ENCODE results near the gene RNF180. TPM values are rescaled to one million over a fixed set of nuclear protein-coding genes. Genes with fewer than 3 reads are reported as not detected.

The RNF180 gene
- total and polyA plus RNA-seq, 2 donors (not counting 3 experiments of a cell fraction or from before 2014, with no cell fraction given) = 0.62 to 5.6 TPM

- Histone ChIP-seq H3K4me1 (ENCODE audit: control insufficient read depth, extremely low read depth, insufficient read depth, low read length) (peaks cover 19% of the 10 kb centered on the region), H3K36me3 (ENCODE audit: control insufficient read depth in 2 of 2, extremely low read depth in 1 of 2, insufficient read depth in 2 of 2, low read length in 2 of 2) (no peaks in the 10 kb centered on the region), H3K9me3 (replicated peaks; ENCODE audit: control insufficient read depth, insufficient read depth, low read length) (no peaks in the 10 kb centered on the region), H3K9ac (replicated peaks; ENCODE audit: extremely low read depth, insufficient read depth, low read length) (no peak overlapping the region), H3K27me3 (ENCODE audit: control insufficient read depth in 2 of 2, insufficient read depth in 2 of 2, low read length in 2 of 2) (no peaks in the 10 kb centered on the region), H3K79me2 (ENCODE audit: control insufficient read depth, insufficient read depth, low read length) (no peaks in the 10 kb centered on the region), H3K9me1 (replicated peaks; ENCODE audit: control insufficient read depth, extremely low read depth, insufficient read depth, low read length) (peaks cover 2% of the 10 kb centered on the region), H3K27ac (ENCODE audit: insufficient read depth, low read depth, low read length) (no peak overlapping the region), H4K20me1 (replicated peaks; ENCODE audit: control insufficient read depth, extremely low read depth, insufficient read depth, low read length) (no peaks in the 10 kb centered on the region), H3K4me3 (replicated peaks in 1 of 3; ENCODE audit: insufficient read depth in 1 of 3, low read depth in 1 of 3, low read length in 3 of 3) (no peak overlapping the region), H2AFZ (ENCODE audit: low read depth, low read length) (no peak overlapping the region), H3K4me2 (ENCODE audit: insufficient read depth, low read length) (no peak overlapping the region)
- FAIRE-seq = no peak
- intact Hi-C loops (cut with micrococcal nuclease) (loop anchor here (5.0 kb wide), 1 partner anchor 294 kb away; the partner anchor contains the start of gene RGS7BP), dilution Hi-C loops (cut with MboI; ENCODE audit: extremely low pct_ligation_motif_present, low sequenced_read_pairs) (no loop called here)
- CTCF ChIA-PET = interaction anchor here (1.2 to 6.5 kb wide), 4 partner anchors 17 to 399 kb away, joined by 4 to 103 read pairs (median 24); no protein-coding TSS in a partner anchor
- BruUV-seq (replicated peaks) = no TSS peak
- TF ChIP-seq EZH2 (IDR thresholded peaks at IDR 0.05; ENCODE audit: borderline replicate concordance, low read depth, low read length, severe bottlenecking) (no peak), POLR2AphosphoS5 (IDR thresholded peaks at IDR 0.05; ENCODE audit: insufficient read depth, low read depth, low read length) (no peak), CTCF (IDR thresholded peaks at IDR 0.05; ENCODE audit: extremely low read depth in 1 of 2, insufficient read depth in 1 of 2, low read depth in 1 of 2, low read length in 2 of 2) (no peak), POLR2A (IDR thresholded peaks at IDR 0.05; ENCODE audit: low read depth, low read length) (no peak), MAX (IDR thresholded peaks at IDR 0.05; ENCODE audit: insufficient read depth, insufficient read length) (no peak), GATA2 (IDR thresholded peaks at IDR 0.05; ENCODE audit: insufficient read depth, insufficient read length, low read depth, low read length) (no peak), JUN (IDR thresholded peaks at IDR 0.05; ENCODE audit: borderline replicate concordance, insufficient read depth, insufficient read length, low read depth) (no peak), FOS (IDR thresholded peaks at IDR 0.05; ENCODE audit: borderline replicate concordance, insufficient read depth, low read length) (no peak), MYC (IDR thresholded peaks at IDR 0.05; ENCODE audit: low read depth, low read length) (no peak)
- no peak for DNase-seq (ENCODE audit: low read depth, low spot score)
- POLR2A ChIA-PET = no interaction called here
These were observed 47.4 kb downstream of the RNF180 start for GRCh38 chr5:64213011-64213410.

Measured in endothelial cell of umbilical vein (primary cell).